ENCODE measurements around the gene NUP133.

GRCh38 chr1:229433364-229434004 is 74.7 kb downstream of the NUP133 start:
- TF ChIP-seq POLR2A (IDR thresholded peaks at IDR 0.05; ENCODE audit: low read length) (no peak), REST (IDR thresholded peaks at IDR 0.05) (no peak), CTCF (IDR thresholded peaks at IDR 0.05) (no peak), NR3C1 (IDR thresholded peaks at IDR 0.05) (no peak)
